H9 (cell line): ENCODE data around the gene SPINT2. TPM values are rescaled to one million over a fixed set of nuclear protein-coding genes. Genes with fewer than 3 reads are reported as not detected.

Experiments used
- DNase-seq: peaks from one replicate; pipeline ENCODE4 v3.0.0-alpha.2; 2017
- H2AFZ ChIP-seq: one replicate; pipeline ENCODE4 v1.6.1; 2013; ENCODE audit warnings: mild to moderate bottlenecking, low read length, control low read depth, moderate library complexity
- H2AK5ac ChIP-seq: 2 replicates; pipeline ENCODE4 v1.6.1; 2013; ENCODE audit warnings: low read length, control low read depth, mixed read lengths; ENCODE audit not compliant: insufficient read length
- H2BK120ac ChIP-seq: one replicate; pipeline ENCODE4 v1.6.1; 2013; ENCODE audit warnings: low read depth, mild to moderate bottlenecking, low read length, control low read depth, inconsistent platforms; ENCODE audit not compliant: poor library complexity, severe bottlenecking
- H2BK12ac ChIP-seq: 2 replicates; pipeline ENCODE4 v1.6.1; 2013; ENCODE audit warnings: low read length, control low read depth, mixed read lengths, low read depth; ENCODE audit not compliant: insufficient read length
- H2BK15ac ChIP-seq: 2 replicates; pipeline ENCODE4 v1.6.1; 2013; ENCODE audit warnings: low read depth, low read length, control low read depth
- H2BK20ac ChIP-seq: one replicate; pipeline ENCODE4 v1.6.1; 2013; ENCODE audit warnings: low read depth, mild to moderate bottlenecking, low read length, control low read depth, inconsistent platforms; ENCODE audit not compliant: poor library complexity, severe bottlenecking
- H2BK5ac ChIP-seq: 2 replicates; pipeline ENCODE4 v1.6.1; 2013; ENCODE audit warnings: low read length, control low read depth, mixed read lengths; ENCODE audit not compliant: insufficient read length
- H3K14ac ChIP-seq: 2 replicates; pipeline ENCODE4 v1.6.1; 2013; ENCODE audit warnings: low read length, control low read depth; ENCODE audit not compliant: insufficient read depth
- H3K18ac ChIP-seq: 2 replicates; pipeline ENCODE4 v1.6.1; 2013; ENCODE audit warnings: low read depth, mild to moderate bottlenecking, mixed read lengths, low read length, control low read depth; ENCODE audit not compliant: insufficient read length
- H3K23ac ChIP-seq: 2 replicates; pipeline ENCODE4 v1.6.1; 2013; ENCODE audit warnings: low read length, control low read depth, mixed read lengths, low read depth; ENCODE audit not compliant: insufficient read length
- H3K23me2 ChIP-seq: 2 replicates; pipeline ENCODE4 v1.6.1; 2013; ENCODE audit warnings: low read depth, mild to moderate bottlenecking, mixed read lengths, low read length, control low read depth; ENCODE audit not compliant: insufficient read length, poor library complexity, severe bottlenecking
- H3K27ac ChIP-seq: 2 replicates; pipeline ENCODE4 v1.5.1; 2013; ENCODE audit warnings: low read length, control low read depth, mixed read lengths, low read depth; ENCODE audit not compliant: insufficient read length
- H3K27me3 ChIP-seq: 2 replicates; pipeline ENCODE4 v1.6.1; 2013; ENCODE audit warnings: low read length, control low read depth, inconsistent platforms; ENCODE audit not compliant: insufficient read depth
- H3K4ac ChIP-seq: 2 replicates; pipeline ENCODE4 v1.6.1; 2013; ENCODE audit warnings: low read depth, mild to moderate bottlenecking, control low read depth, inconsistent platforms, low read length, moderate library complexity
- H3K4me1 ChIP-seq: 2 replicates; pipeline ENCODE4 v1.6.1; 2013; ENCODE audit warnings: low read length, control low read depth, inconsistent platforms; ENCODE audit not compliant: insufficient read depth
- H3K4me2 ChIP-seq: 2 replicates; pipeline ENCODE4 v1.6.1; 2013; ENCODE audit warnings: low read length, control low read depth, mixed read lengths; ENCODE audit not compliant: insufficient read length, insufficient read depth
- H3K56ac ChIP-seq: 2 replicates; pipeline ENCODE4 v1.6.1; 2013; ENCODE audit warnings: low read depth, mild to moderate bottlenecking, mixed read lengths, low read length, control low read depth; ENCODE audit not compliant: insufficient read length
- H3K79me1 ChIP-seq: 2 replicates; pipeline ENCODE4 v1.6.1; 2013; ENCODE audit warnings: low read depth, mild to moderate bottlenecking, moderate library complexity, low read length, control low read depth, inconsistent platforms; ENCODE audit not compliant: insufficient read depth, poor library complexity, severe bottlenecking
- H3K79me2 ChIP-seq: 2 replicates; pipeline ENCODE4 v1.6.1; 2013; ENCODE audit warnings: low read length, control low read depth, inconsistent platforms; ENCODE audit not compliant: insufficient read depth
- H3K9ac ChIP-seq: 2 replicates; pipeline ENCODE4 v1.6.1; 2013; ENCODE audit warnings: low read length, control low read depth, mixed read lengths; ENCODE audit not compliant: insufficient read length; ENCODE audit errors: extremely low read depth
- H3K9me3 ChIP-seq: one replicate; pipeline ENCODE4 v1.6.1; 2013; ENCODE audit warnings: low read depth, low read length, inconsistent platforms; ENCODE audit not compliant: control insufficient read depth
- H3T11ph ChIP-seq: one replicate; pipeline ENCODE4 v1.6.1; 2013; ENCODE audit warnings: mild to moderate bottlenecking, low read length, control low read depth, inconsistent platforms
- H4K20me1 ChIP-seq: one replicate; pipeline ENCODE4 v1.6.1; 2013; ENCODE audit not compliant: control insufficient read depth, insufficient read length, insufficient read depth
- H4K5ac ChIP-seq: 2 replicates; pipeline ENCODE4 v1.6.1; 2013; ENCODE audit warnings: low read depth, mild to moderate bottlenecking, mixed read lengths, low read length, control low read depth; ENCODE audit not compliant: insufficient read length
- H4K8ac ChIP-seq: replicated peaks from 2 replicates; pipeline ENCODE4 v1.6.1; 2013; ENCODE audit warnings: low read length, control low read depth, mixed read lengths, low read depth; ENCODE audit not compliant: insufficient read length
- H4K91ac ChIP-seq: 2 replicates; pipeline ENCODE4 v1.6.1; 2013; ENCODE audit warnings: low read depth, mild to moderate bottlenecking, moderate library complexity, mixed read lengths, low read length, control low read depth; ENCODE audit not compliant: insufficient read length
- H3K27ac Mint-ChIP-seq, 3 experiments: 2 replicates in 2 of 3; 3 replicates in 1 of 3; pipeline ENCODE4 v1.8.0; 2020 to 2021; ENCODE audit warnings: mixed read lengths in 3 of 3, mild to moderate bottlenecking in 1 of 3, moderate library complexity in 1 of 3
- H3K27me3 Mint-ChIP-seq: 2 replicates; pipeline ENCODE4 v1.8.0; 2021; ENCODE audit warnings: low read depth, mild to moderate bottlenecking, moderate library complexity, mixed read lengths
- H3K36me3 Mint-ChIP-seq, 3 experiments: 2 replicates in 2 of 3; 3 replicates in 1 of 3; pipeline ENCODE4 v1.8.0; 2020 to 2021; ENCODE audit warnings: low read depth in 3 of 3, mixed read lengths in 3 of 3; ENCODE audit not compliant: insufficient read depth in 1 of 3
- H3K4me1 Mint-ChIP-seq, 2 experiments: 2 replicates each; pipeline ENCODE4 v1.8.0; 2020; ENCODE audit warnings: mixed read lengths in 2 of 2
- H3K4me3 Mint-ChIP-seq, 2 experiments: 2 replicates in 1 of 2; 3 replicates in 1 of 2; pipeline ENCODE4 v1.8.0; 2020 to 2021; ENCODE audit warnings: mild to moderate bottlenecking in 2 of 2, mixed read lengths in 2 of 2, moderate library complexity in 1 of 2
- H3K9me3 Mint-ChIP-seq, 2 experiments: 2 replicates in 1 of 2; 3 replicates in 1 of 2; pipeline ENCODE4 v1.8.0; 2020; ENCODE audit warnings: mild to moderate bottlenecking in 2 of 2, mixed read lengths in 2 of 2, moderate library complexity in 1 of 2
- WGBS: extraction: QIAGEN DNeasy Blood & Tissue Kit; methylation state at CpG from one replicate; pipeline ENCODE4 v1.1.7; 2013; ENCODE audit warnings: missing lambda C conversion rate, low lambda C conversion rate, mixed read lengths; ENCODE audit not compliant: insufficient read length; ENCODE audit errors: extremely low coverage; 5-methylcytosine and 5-hydroxymethylcytosine counted together
- total RNA-seq: library from RNA; stranded (reverse); gene quantifications from 2 replicates; pipeline ENCODE4 v1.2.1, GENCODE V29; 2021
- TF ChIP-seq, protein P1 (sequence below): fragments of 200-600 bp; sonication (generic); conservative IDR thresholded peaks from 3 replicates; pipeline ENCODE4 v1.8.0; 2021; ENCODE audit warnings: antibody characterized with exemption, mild to moderate bottlenecking

SPINT2 gene
- total RNA-seq, 1 experiment from 2014 or later: 283 TPM

DNA sequence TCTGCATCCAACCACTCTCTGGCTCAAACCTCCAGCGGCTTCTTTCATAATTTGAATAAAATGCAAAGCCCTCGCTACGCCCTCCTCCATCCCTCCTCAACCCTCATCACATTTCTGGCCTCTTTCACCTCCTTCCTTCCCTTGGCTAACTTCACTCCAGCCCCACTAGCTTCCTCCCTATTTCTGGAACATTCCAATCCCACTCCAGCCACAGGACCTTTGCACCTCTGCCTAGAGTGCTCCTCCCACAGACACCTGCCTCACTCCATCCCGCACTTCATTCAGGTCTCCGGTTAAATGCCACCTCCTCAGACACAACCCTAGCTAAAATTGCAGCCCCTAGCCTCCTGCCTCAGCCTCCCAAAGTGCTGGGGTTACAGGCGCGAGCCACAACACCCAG, 32.5 kb upstream of the SPINT2 start:
- Histone ChIP-seq H2BK15ac (no peak overlapping the region), H3K9ac (no peak overlapping the region), H2AK5ac (no peak overlapping the region), H3K79me1 (no peaks in the 10 kb centered on the region), H3K4ac (no peak overlapping the region), H4K20me1 (peaks cover 2% of the 10 kb centered on the region), H2AFZ (no peak overlapping the region), H3K56ac (no peak overlapping the region), H3K18ac (no peak overlapping the region), H2BK120ac (no peak overlapping the region), H3K23me2 (peaks cover 6% of the 10 kb centered on the region), H4K5ac (no peak overlapping the region), H2BK5ac (no peak overlapping the region), H4K91ac (no peak overlapping the region), H3K27me3 (no peaks in the 10 kb centered on the region; the same call in 1 of the 2 replicates), H3K4me1 (0 out of 2 replicates have a peak, but pooled peaks cover 2% of the 10 kb centered on the region), H2BK12ac (no peak overlapping the region), H3K23ac (no peak overlapping the region), H3K27ac (no peak overlapping the region), H2BK20ac (no peak overlapping the region), H3K9me3 (no peaks in the 10 kb centered on the region), H3T11ph (no peak overlapping the region), H3K79me2 (no peaks in the 10 kb centered on the region), H3K14ac (no peak overlapping the region), H4K8ac (no peak overlapping the region), H3K4me2 (no peak overlapping the region)
- Mint-ChIP-seq H3K4me1 (peaks cover 15 to 21% of the 10 kb centered on the region in 2 experiments), H3K27ac (no peak overlapping the region), H3K9me3 (no peaks in the 10 kb centered on the region; a peak in 1 of 5 replicates), H3K4me3 (peak overlapping the region in 1 of 2 experiments; percentile 11; a peak in 2 of 5 replicates), H3K36me3 (no peaks in the 10 kb centered on the region), H3K27me3 (peaks cover 64% of the 10 kb centered on the region)
- DNase-seq: no peak
- no CpG with 5 or more reads among the region's 7 CpGs for WGBS
- TF ChIP-seq, protein P1, sequence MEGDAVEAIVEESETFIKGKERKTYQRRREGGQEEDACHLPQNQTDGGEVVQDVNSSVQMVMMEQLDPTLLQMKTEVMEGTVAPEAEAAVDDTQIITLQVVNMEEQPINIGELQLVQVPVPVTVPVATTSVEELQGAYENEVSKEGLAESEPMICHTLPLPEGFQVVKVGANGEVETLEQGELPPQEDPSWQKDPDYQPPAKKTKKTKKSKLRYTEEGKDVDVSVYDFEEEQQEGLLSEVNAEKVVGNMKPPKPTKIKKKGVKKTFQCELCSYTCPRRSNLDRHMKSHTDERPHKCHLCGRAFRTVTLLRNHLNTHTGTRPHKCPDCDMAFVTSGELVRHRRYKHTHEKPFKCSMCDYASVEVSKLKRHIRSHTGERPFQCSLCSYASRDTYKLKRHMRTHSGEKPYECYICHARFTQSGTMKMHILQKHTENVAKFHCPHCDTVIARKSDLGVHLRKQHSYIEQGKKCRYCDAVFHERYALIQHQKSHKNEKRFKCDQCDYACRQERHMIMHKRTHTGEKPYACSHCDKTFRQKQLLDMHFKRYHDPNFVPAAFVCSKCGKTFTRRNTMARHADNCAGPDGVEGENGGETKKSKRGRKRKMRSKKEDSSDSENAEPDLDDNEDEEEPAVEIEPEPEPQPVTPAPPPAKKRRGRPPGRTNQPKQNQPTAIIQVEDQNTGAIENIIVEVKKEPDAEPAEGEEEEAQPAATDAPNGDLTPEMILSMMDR: no peak
